Panc1 (cell line): ENCODE results near the gene TMEM151B.

ENCODE experiments used
- CTCF ChIP-seq: fragments of 450-650 bp; IDR thresholded peaks from 2 replicates; pipeline ENCODE4 v1.5.1; 2017; ENCODE audit warnings: mild to moderate bottlenecking
- REST ChIP-seq, 2 experiments: IDR thresholded peaks; 2 replicates each; pipeline ENCODE4 v1.6.1; 2011 to 2012; ENCODE audit warnings: low read depth in 2 of 2, control low read depth in 1 of 2, low read length in 1 of 2, mild to moderate bottlenecking in 1 of 2, moderate library complexity in 1 of 2; ENCODE audit not compliant: insufficient read depth in 1 of 2

- TF ChIP-seq CTCF (no peak), REST (IDR thresholded peaks at IDR 0.05; ENCODE audit: insufficient read depth in 1 of 2, low read depth in 2 of 2, low read length in 1 of 2) (no peak)
These were observed 40.0 kb downstream of the TMEM151B start for GRCh38 chr6:44310241-44310640.
